Measurements from ENCODE around the gene TRAPPC5. TPM values are rescaled to one million over a fixed set of nuclear protein-coding genes. Genes with fewer than 3 reads are reported as not detected.

TRAPPC5 gene
- total RNA-seq, 6 experiments from 2014 or later, result 143 to 179 (median 159) TPM

DNA sequence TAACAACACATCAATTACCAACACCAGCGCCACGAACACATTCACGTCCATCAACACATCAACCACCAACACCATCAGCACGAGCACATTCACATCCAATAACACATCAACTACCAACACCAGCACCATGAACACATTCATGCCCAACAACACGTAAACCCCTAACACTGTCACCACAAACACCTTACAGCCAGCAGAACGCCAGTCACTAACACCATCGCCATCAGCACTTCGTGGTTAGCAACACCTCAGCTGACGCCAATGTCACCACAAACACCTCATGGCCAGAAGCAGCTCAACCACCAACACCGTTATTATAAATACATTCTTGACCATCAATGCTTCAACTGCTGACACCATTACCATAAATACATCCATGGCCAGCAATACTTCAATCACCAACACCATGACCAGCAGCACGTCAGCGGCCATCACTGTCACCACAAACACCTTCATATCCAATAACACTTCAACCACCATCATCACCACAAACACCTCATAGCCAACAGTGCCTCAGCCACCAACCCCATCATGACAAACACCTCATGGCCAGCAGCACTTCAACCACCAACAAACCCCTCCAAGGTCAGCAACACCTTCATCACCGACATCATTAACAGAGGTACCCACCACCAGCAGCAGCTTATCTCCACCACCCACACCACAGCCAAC is 11.9 kb downstream of the TRAPPC5 start:
- H3K27ac Mint-ChIP-seq, result no peak overlapping the region
- TF ChIP-seq, protein P1, sequence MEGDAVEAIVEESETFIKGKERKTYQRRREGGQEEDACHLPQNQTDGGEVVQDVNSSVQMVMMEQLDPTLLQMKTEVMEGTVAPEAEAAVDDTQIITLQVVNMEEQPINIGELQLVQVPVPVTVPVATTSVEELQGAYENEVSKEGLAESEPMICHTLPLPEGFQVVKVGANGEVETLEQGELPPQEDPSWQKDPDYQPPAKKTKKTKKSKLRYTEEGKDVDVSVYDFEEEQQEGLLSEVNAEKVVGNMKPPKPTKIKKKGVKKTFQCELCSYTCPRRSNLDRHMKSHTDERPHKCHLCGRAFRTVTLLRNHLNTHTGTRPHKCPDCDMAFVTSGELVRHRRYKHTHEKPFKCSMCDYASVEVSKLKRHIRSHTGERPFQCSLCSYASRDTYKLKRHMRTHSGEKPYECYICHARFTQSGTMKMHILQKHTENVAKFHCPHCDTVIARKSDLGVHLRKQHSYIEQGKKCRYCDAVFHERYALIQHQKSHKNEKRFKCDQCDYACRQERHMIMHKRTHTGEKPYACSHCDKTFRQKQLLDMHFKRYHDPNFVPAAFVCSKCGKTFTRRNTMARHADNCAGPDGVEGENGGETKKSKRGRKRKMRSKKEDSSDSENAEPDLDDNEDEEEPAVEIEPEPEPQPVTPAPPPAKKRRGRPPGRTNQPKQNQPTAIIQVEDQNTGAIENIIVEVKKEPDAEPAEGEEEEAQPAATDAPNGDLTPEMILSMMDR (IDR thresholded peaks at IDR 0.05), result no peak
- no peaks in the 10 kb centered on the region for H3K36me3 Mint-ChIP-seq (ENCODE audit: low read depth)
- DNase-seq, result no peak
- peaks cover 11% of the 10 kb centered on the region for H3K27me3 Mint-ChIP-seq (ENCODE audit: insufficient read depth)
- H3K9me3 Mint-ChIP-seq, result no peaks in the 10 kb centered on the region
- no peak overlapping the region for H3K4me3 Mint-ChIP-seq
- H3K4me1 Mint-ChIP-seq (ENCODE audit: low read depth), result no peaks in the 10 kb centered on the region

DNA sequence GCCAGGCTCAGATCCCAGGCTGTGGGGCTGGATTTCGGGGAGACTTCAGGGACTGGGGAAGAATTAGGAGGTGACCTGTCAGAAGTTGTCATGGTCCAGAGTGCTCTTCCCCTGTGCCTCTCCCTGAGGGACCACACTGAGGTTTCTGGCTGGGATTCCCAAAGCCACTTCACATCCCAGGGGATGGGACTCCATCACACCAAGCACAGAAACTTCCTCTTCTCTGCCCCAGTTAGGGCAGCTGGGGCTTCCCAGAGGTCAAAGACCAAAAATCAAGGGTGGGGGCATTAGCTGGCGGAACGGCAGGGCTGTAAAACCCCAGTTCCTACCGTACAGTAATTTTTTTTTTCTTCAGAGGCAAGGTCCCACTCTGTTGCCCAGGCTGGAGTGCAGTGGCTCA is 13.9 kb downstream of the TRAPPC5 start:
- Mint-ChIP-seq H3K9me3 (no peaks in the 10 kb centered on the region), H3K27ac (no peak overlapping the region), H3K4me3 (no peak overlapping the region), H3K4me1 (ENCODE audit: low read depth) (no peaks in the 10 kb centered on the region), H3K27me3 (ENCODE audit: insufficient read depth) (peaks cover 14% of the 10 kb centered on the region), H3K36me3 (ENCODE audit: low read depth) (no peaks in the 10 kb centered on the region)
- TF ChIP-seq, protein P1 (IDR thresholded peaks at IDR 0.05), result no peak
- no peak for DNase-seq

- Mint-ChIP-seq H3K4me1 (ENCODE audit: low read depth) (no peaks in the 10 kb centered on the region), H3K27ac (no peak overlapping the region), H3K9me3 (no peaks in the 10 kb centered on the region), H3K36me3 (ENCODE audit: low read depth) (no peaks in the 10 kb centered on the region), H3K4me3 (no peak overlapping the region), H3K27me3 (ENCODE audit: insufficient read depth) (peaks cover 15% of the 10 kb centered on the region)
- DNase-seq, result no peak
- TF ChIP-seq, protein P1 (IDR thresholded peaks at IDR 0.05), result no peak
Observed at GRCh38 chr19:7697721-7698287, 17.2 kb downstream of the TRAPPC5 start.

DNA sequence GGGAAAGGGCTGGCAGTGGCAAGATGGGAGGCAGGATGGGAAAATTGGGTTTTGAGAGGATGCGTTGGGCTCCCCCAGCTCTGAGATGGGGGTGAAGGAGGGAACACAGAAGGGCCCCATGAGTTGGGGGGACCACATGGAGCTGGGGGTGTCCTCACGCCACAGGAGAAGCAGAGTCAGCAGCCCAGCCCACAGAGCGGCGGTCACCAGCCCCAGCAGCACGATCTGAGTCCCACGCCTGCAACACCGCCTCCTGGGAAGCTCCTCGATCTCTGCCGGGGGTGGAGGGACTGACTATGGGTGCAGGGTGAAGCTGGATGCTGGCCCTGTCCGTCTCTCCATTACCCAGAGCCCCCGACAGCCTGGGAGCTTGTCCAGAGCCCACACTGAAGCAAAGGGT is 17.9 kb downstream of the TRAPPC5 start:
- TF ChIP-seq, protein P1 (IDR thresholded peaks at IDR 0.05), result no peak
- H3K4me1 Mint-ChIP-seq (ENCODE audit: low read depth), result no peaks in the 10 kb centered on the region
- H3K36me3 Mint-ChIP-seq (ENCODE audit: low read depth), result no peaks in the 10 kb centered on the region
- no peak for DNase-seq
- peaks cover 21% of the 10 kb centered on the region for H3K27me3 Mint-ChIP-seq (ENCODE audit: insufficient read depth)
- no peak overlapping the region for H3K27ac Mint-ChIP-seq
- H3K4me3 Mint-ChIP-seq, result no peak overlapping the region
- H3K9me3 Mint-ChIP-seq, result no peaks in the 10 kb centered on the region

DNA sequence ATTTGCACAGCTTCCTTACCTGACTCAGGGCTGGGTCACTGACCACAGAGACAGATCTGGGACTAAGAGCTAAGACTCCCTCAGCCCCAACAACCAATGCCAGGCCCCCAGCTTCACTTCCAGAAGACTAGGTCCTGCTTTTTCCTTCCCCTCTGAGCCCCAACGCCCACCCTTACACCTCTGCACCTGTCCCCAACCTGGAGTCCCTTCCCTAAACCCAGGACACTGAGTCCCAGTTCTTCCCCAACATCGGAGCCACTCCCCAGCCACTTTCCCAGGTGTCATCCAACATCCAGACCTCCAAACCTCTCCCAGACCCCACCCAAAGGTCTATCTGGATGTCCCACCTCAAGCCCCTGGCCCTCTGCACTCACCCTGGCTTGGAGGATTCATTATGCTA is 18.4 kb downstream of the TRAPPC5 start:
- no peak overlapping the region for H3K27ac Mint-ChIP-seq
- H3K4me1 Mint-ChIP-seq (ENCODE audit: low read depth), result no peaks in the 10 kb centered on the region
- DNase-seq, result no peak
- peaks cover 21% of the 10 kb centered on the region for H3K27me3 Mint-ChIP-seq (ENCODE audit: insufficient read depth)
- no peaks in the 10 kb centered on the region for H3K36me3 Mint-ChIP-seq (ENCODE audit: low read depth)
- H3K9me3 Mint-ChIP-seq, result no peaks in the 10 kb centered on the region
- TF ChIP-seq, protein P1 (IDR thresholded peaks at IDR 0.05), result no peak
- H3K4me3 Mint-ChIP-seq, result no peak overlapping the region

Data from HFFc6 (cell line).